ENCODE data around the gene TOR4A.
"Not testable (repeated sequence)": the region's sequence is repeated elsewhere in the genome, so short reads cannot be mapped to it uniquely, and the experiment has no call there.

TOR4A gene

DNA sequence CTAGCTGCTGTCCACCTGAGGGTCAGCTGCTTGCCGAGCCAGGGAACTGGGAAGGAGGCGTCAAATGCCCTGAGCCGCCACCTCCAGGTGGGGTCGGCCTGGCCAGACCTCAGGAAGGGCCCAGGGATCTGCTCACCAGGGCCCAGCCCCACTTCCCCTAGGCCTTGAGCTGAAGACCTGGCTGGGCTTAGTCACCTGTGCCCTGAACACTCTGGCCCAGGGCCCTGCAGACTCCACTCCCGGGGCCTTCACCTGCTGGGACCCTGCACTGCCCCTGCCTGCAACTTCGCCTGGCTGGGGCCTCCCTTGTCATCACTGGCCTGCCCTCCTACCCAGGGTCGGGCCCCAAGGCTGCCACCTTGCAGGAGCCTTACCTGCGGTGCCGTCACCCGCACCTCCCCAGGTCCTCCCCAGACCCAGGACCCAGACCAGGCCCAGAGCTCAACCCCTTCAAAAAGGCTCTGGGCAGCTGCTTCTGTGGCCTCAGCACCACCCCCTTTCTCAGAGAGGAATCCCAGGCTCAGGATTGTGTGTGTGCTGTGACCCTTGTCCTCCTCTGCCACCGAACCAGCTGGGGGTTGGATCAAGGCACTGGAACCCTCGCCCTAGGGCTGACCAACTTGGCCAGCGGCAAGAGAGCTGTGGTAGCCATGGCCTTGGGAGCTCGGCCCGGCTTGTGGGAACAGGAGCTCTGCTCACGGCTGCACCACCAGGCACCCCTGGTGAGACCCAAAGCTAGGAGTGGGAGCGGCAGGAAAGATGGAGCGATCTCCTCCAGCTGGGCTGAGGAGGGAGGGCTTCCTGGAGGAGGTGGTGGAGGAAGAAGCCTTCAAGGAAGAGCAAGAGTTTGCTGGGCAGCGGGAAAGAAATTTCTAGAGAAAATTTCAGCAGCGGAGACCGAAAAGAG lies 23.6 kb upstream of the TOR4A start:
- no peak for DNase-seq

GRCh38 chr9:137254624-137255447 lies 22.7 kb upstream of the TOR4A start, which contains the start of gene NELFB:
Gene NELFB (plus strand): TSS chr9:137255327.
- DNase-seq, result peak; percentile 92 to 97 (median 94)

- peak in 1 of 4 experiments; percentile 52 for DNase-seq
Measured at GRCh38 chr9:137255448-137256114, 21.9 kb upstream of the TOR4A start.

DNA sequence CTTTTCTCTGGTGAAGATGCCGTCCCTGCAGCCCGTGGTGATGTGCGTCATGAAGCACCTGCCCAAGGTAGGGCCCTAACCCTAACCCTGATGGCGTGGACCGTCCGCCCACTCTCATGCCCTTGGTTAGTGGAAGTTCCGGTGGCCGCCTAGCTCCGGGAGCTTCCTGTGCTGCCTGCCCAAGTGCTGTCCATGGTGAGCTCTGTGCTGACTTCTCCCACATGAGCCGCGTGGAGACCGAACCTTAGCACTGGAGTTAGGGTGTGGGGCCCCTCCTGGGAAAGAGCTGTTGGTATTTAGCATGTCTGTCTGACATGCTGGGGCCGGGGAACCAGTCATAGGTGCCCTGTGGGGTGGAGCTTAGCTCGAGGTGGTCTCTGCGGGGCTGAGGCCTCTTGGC lies 21.2 kb upstream of the TOR4A start:
- no peak for DNase-seq

DNA sequence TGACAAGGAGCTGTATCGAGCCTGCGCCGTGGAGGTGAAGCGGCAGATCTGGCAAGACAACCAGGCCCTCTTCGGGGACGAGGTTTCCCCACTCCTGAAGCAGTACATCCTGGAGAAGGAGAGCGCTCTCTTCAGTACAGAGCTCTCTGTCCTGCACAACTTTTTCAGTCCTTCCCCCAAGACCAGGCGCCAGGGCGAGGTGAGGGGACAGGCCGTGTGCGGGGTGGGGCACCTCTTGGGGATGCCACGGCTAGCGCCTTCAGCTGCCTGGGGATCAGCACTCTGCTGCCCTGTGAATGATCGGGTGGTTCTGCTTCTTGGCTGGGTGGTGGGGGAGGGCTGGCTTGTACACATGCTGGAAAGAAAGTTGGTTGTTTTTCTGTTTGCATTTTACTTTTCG lies 20.7 kb upstream of the TOR4A start:
- DNase-seq, result no peak

- not testable (repeated sequence) for DNase-seq
Measured at GRCh38 chr9:137262173-137262908, 15.2 kb upstream of the TOR4A start.

- no peak for DNase-seq
Measured at GRCh38 chr9:137262909-137263285, 14.6 kb upstream of the TOR4A start.

DNA sequence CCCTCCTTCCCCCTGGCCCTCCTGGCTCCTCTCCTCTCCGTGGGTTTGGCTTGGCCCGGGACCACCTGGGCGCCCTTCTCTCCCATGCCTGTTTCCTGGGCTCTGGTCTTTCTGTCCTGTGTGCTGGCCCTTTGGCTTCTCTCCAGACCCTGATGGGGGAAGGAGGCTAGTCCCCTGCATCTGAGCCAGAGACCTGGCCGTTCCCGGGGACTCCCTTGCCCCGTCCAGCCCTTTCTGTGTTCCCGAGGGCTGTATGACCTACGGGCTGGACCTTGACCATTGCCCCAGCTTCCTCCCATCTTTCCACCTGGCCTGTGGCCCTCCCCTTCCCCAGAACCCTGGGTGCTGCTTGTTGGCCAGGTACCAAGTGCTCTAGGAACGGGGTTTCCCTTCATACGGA lies 14.0 kb upstream of the TOR4A start:
- DNase-seq, result no peak

DNA sequence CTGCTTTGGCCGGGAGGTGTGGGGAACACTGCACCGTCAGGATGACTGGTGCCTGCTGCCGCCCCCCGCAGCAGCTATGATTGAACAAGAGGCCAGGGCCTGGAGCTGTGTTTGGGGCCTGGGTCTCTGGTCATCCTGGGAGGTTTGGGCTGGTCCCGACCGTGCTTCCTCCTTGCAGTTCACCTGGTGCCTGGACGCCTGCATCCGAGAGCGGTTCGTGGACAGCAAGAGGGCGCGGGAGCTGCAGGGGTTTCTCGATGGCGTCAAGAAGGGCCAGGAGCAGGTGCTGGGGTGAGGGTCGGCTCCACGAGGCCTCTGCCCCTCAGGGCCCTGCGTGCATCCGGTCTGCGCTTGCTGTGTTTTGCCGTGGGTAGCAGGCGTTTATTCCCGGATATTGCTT lies 13.5 kb upstream of the TOR4A start:
- DNase-seq, result no peak

DNA sequence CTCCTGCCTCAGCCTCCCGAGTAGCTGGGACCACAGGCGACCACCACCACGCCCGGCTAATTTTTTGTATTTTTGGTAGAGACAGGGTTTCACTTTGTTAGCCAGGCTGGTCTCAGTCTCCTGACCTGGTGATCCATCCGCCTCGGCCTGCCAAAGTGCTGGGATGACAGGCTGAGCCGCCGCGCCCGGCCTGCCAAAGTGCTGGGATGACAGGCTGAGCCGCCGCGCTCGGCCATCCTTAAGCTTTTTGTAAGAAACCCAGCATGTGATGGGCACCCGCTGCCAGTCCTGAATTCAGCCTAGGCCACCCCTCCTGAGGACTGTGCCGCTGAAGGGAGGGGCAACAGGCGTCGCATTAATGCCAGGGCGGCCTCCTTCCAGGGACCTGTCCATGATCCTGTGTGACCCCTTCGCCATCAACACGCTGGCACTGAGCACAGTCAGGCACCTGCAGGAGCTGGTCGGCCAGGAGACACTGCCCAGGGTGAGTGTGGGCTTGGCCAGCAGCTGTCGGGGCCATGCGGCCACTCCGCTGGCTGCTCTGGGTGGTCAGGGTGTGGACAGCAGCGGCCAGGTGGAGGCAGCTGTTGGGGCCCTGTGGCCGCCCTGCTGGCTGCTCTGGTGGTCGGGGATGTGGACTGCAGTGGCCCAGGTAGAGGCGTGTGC lies 11.9 kb upstream of the TOR4A start:
- DNase-seq, result no peak

- DNase-seq, result no peak
Measured at GRCh38 chr9:137266162-137266527, 11.4 kb upstream of the TOR4A start.

GRCh38 chr9:137266585-137267453 lies 10.7 kb upstream of the TOR4A start:
- DNase-seq, result no peak

DNA sequence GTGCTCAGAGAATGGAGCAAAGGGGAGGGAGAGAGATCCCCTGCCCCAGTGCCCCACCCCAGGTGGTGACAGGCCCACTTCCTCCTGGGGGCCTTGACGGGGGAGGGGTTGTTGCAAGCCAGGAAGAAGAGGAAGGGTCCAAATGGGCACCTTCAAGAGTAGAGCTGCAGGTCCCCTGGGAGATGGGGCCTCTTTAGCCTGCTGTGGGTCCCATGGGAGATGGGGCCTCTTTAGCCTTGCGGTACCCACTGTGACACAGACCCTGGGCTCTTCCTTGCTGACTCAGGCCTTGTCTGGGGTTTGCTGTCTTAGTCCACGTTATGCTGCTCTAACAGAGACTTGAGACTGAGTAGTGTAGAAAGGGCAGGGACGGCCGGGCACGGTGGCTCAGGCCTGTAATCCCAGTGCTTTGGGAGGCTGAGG lies 9.6 kb upstream of the TOR4A start:
- no peak for DNase-seq

GRCh38 chr9:137268538-137269201 lies 8.9 kb upstream of the TOR4A start:
- no peak for DNase-seq

DNA sequence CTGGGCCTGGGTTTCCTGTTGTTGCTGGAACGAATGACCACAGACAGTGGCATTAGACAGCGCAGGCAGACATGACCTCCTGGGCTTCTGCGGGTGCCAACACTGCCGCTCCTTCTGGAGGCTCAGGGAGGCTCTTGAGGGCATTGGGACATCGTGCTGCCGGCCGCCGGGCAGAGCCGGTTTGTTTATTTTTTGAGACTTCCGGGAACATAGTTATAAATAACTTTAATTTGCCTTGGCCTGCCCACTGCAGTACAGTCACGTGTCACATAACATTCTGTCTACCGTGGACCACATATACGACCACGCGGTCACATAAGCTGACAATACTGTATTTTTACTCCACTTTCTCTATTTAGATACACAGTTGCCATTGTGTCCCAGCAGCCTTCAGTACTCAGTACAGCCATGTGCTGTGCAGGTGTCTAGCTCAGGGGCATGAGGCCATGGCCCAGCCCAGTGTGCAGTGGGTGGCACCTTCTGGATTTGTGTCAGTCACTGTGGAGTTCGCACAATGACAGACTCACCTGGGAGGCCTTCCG lies 8.2 kb upstream of the TOR4A start:
- DNase-seq, result no peak

DNA sequence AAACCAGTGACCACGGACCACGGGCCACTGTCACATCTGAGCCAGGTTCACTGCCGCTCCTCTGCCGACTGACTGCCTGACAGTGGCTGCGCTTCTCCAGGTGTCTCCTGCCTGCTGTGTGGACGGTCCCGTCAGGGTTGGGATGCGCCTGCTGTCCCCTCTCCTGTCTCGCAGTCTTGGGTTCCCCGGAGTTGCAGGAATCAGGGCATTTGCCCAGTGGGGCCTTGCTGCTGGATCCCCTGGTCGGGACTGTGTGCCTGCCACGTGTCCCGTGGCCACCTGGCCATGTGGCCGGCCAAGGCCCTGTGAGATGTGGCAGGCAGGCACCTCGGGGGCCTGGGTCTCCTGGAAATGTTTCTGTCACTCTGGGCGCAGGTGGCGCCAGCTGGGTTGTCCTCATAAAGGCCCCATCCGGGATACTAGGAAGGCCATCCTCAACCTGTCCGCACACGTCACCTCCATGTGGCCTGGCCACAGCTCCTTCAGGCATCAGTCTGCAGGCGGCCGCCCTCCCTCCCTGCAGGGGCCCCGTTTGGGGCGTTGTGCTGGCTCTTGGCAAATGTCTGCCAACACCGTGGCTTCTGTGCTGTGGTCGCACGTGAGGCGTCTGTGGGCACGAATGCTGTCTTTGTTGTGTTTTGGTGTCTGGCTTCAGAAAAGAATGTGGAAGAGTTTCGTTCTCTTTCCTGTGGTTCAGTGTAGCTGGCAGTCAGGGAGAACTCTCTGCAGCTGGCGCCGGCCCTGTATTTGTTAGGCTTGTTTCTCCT lies 6.4 kb upstream of the TOR4A start:
- peak in 1 of 4 experiments; percentile 14 for DNase-seq

DNA sequence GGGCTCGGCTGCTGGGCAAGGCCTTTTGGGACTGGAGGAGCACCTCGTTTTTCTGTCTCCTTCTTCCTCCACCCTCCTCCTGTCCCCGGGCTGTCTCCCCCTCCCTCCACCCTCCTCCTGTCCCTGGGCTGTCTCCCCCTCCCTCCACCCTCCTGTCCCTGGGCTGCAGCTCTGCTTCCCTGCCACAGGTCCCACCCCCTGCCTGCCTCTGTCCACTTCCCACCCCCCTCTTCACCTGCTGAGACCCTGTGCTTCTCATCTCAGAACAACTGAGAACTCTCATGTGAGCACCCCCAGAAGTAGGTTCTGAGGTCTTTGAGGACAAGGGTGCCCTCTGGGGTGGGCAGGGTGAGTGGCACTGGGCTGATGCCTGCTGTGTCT lies 5.8 kb upstream of the TOR4A start:
- no peak for DNase-seq

DNA sequence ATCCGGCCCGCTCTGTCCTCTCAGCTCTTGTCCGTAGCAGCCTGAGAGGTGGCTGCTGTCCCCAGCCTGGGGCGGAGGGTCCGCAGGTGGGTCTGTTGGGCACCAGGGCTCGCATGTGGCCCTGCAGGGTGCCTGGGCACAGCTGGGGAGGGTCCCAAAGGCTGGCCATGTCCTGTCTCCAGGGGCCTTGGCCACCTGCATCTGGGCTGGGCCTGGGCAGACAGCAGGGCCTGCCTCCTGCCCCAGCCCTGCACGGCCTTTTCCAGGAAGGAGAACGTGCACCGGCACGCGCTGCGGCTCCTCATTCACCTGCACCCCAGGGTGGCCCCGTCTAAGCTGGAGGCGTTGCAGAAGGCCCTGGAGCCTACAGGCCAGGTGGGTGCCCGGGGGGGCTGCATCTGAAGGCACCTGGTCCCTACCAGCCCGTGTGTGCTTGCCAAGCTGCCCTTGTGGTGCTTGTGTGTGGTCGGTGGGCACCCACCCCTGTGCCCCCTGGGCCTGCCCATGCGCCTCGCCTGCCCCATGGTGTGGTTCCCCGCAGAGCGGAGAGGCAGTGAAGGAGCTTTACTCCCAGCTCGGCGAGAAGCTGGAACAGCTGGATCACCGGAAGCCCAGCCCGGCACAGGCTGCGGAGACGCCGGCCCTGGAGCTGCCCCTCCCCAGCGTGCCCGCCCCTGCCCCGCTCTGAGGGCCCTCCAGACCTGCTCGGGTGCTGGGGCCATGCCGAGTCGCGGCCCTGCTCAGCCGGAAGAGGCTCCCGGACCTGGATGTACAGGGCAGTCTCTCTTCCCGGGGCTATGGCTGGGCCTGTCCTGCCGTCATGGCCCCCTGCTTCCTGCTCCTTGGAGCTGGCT lies 5.1 kb upstream of the TOR4A start:
- DNase-seq, result no peak

Measured in activated naive CD4-positive, alpha-beta T cell (primary cell).